HCT116 (cell line): ENCODE data around the gene XPNPEP3.

Source experiments
- CTCF ChIP-seq, 3 experiments: fragments of 200-600 bp in 1 of 3; sonication (generic) in 1 of 3; IDR thresholded peaks in 2 of 3; conservative IDR thresholded peaks in 1 of 3; 2 replicates each; pipeline ENCODE4 v1.5.1; 2012 to 2017; ENCODE audit warnings: low read depth in 2 of 3, low read length in 2 of 3, antibody characterized with exemption in 1 of 3, borderline replicate concordance in 1 of 3, control low read depth in 1 of 3, mild to moderate bottlenecking in 1 of 3, mixed read lengths in 1 of 3, mixed run types in 1 of 3, moderate library complexity in 1 of 3; ENCODE audit not compliant: insufficient read depth in 1 of 3
- POLR2AphosphoS5 ChIP-seq: IDR thresholded peaks from 2 replicates; pipeline ENCODE4 v1.6.1; 2011; ENCODE audit warnings: mild to moderate bottlenecking, low read depth, low read length, moderate library complexity

GRCh38 chr22:40875111-40875510 is 18.2 kb downstream of the XPNPEP3 start:
- no peak for TF ChIP-seq POLR2AphosphoS5
- no peak for TF ChIP-seq CTCF (IDR thresholded peaks at IDR 0.05 in 2 of 3, conservative IDR thresholded peaks at IDR 0.05 in 1 of 3; ENCODE audit: borderline replicate concordance in 1 of 3, insufficient read depth in 1 of 3, low read depth in 2 of 3, low read length in 2 of 3)
